Vagina (tissue), 2 donors: ENCODE results near the gene NLGN3. TPM values are rescaled to one million over a fixed set of nuclear protein-coding genes. Genes with fewer than 3 reads are reported as not detected.

ENCODE experiments used
- DNase-seq, 2 donors: peaks; one replicate each; pipeline ENCODE4 v3.0.0-alpha.2; 2017; ENCODE audit errors: extremely low spot score in 2 of 2
- H3K27ac ChIP-seq: fragments of 200-600 bp; sonication (generic); one replicate; pipeline ENCODE4 v1.5.1; 2019
- H3K27me3 ChIP-seq: fragments of 200-600 bp; sonication (generic); one replicate; pipeline ENCODE4 v1.5.1; 2019
- H3K36me3 ChIP-seq, 2 donors: fragments of 200-600 bp; sonication (generic); one replicate each; pipeline ENCODE4 v1.5.1; 2017 to 2019
- H3K4me1 ChIP-seq: fragments of 200-600 bp; sonication (generic); one replicate; pipeline ENCODE4 v1.5.1; 2019
- H3K4me3 ChIP-seq, 2 donors: fragments of 200-600 bp; sonication (generic); 1 replicate in 1 of 2; 2 replicates in 1 of 2; pipeline ENCODE4 v1.5.1; 2016 to 2019
- H3K9me3 ChIP-seq: fragments of 200-600 bp; sonication (generic); one replicate; pipeline ENCODE4 v1.5.1; 2019
- POLR2A ChIP-seq, 2 donors: fragments of 450-650 bp; IDR thresholded peaks; one replicate each; pipeline ENCODE4 v1.6.1; 2017; ENCODE audit warnings: antibody characterized with exemption in 2 of 2, mild to moderate bottlenecking in 2 of 2, moderate library complexity in 2 of 2
- POLR2AphosphoS5 ChIP-seq, 2 donors: sonication (generic); formaldehyde crosslinking; IDR thresholded peaks; one replicate each; pipeline ENCODE4 v1.9.0; 2017; ENCODE audit warnings: antibody characterized with exemption in 2 of 2, mild to moderate bottlenecking in 2 of 2, low read depth in 1 of 2; ENCODE audit not compliant: insufficient read depth in 1 of 2
- intact Hi-C: fragments of 100-400 bp; cut with DNase I; formaldehyde crosslinking; loops from one replicate; pipeline ENCODE4 v1.15.1; 2023
- total RNA-seq: library from RNA; depleted of rRNA; stranded (reverse); fragments of >200 nt; gene quantifications from one replicate; pipeline ENCODE4 v1.2.3, GENCODE V29; 2016
- TF ChIP-seq, protein P1 (sequence below), 3 experiments: fragments of 450-650 bp in 2 of 3; fragments of 200-600 bp in 1 of 3; sonication (generic) in 1 of 3; IDR thresholded peaks; one replicate each; pipeline ENCODE4 v1.5.1; 2017 to 2019; ENCODE audit warnings: antibody characterized with exemption in 3 of 3, mild to moderate bottlenecking in 2 of 3, moderate library complexity in 2 of 3

The NLGN3 gene
- total RNA-seq, 1 donor from 2014 or later: 1.7 TPM

DNA sequence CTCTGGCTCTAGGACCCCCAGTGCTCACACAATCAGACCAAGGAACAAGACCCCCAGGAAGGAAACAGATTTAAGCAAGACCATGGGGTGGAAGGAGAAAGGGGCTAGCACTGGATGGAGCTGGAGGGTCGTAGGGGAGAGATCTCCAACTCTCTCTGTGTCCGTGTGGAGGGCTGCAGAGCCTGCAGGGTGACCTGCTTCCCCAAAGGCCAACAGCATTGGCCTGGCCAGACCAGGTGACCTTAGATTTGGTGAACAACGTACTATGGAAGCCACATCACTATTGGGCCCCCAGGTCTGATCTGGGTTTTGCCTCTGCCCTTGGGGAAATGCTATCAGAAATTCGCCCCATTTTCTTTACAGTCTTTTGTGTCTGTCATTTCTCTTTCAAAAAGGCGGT is 26.0 kb downstream of the NLGN3 start:
- H3K27me3 ChIP-seq: no peaks in the 10 kb centered on the region
- H3K27ac ChIP-seq: no peak overlapping the region
- intact Hi-C loops: loop anchor here (10.0 kb wide), 1 partner anchor 106 kb away; the partner anchor contains the start of gene SNX12
- no peaks in the 10 kb centered on the region for H3K36me3 ChIP-seq
- TF ChIP-seq POLR2AphosphoS5 (IDR thresholded peaks at IDR 0.05; ENCODE audit: insufficient read depth in 1 of 2, low read depth in 1 of 2) (no peak), POLR2A (IDR thresholded peaks at IDR 0.05) (no peak)
- TF ChIP-seq, protein P1, sequence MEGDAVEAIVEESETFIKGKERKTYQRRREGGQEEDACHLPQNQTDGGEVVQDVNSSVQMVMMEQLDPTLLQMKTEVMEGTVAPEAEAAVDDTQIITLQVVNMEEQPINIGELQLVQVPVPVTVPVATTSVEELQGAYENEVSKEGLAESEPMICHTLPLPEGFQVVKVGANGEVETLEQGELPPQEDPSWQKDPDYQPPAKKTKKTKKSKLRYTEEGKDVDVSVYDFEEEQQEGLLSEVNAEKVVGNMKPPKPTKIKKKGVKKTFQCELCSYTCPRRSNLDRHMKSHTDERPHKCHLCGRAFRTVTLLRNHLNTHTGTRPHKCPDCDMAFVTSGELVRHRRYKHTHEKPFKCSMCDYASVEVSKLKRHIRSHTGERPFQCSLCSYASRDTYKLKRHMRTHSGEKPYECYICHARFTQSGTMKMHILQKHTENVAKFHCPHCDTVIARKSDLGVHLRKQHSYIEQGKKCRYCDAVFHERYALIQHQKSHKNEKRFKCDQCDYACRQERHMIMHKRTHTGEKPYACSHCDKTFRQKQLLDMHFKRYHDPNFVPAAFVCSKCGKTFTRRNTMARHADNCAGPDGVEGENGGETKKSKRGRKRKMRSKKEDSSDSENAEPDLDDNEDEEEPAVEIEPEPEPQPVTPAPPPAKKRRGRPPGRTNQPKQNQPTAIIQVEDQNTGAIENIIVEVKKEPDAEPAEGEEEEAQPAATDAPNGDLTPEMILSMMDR (IDR thresholded peaks at IDR 0.05): no peak
- no peaks in the 10 kb centered on the region for H3K4me1 ChIP-seq
- H3K4me3 ChIP-seq: no peak overlapping the region
- no peaks in the 10 kb centered on the region for H3K9me3 ChIP-seq
- no peak for DNase-seq

DNA sequence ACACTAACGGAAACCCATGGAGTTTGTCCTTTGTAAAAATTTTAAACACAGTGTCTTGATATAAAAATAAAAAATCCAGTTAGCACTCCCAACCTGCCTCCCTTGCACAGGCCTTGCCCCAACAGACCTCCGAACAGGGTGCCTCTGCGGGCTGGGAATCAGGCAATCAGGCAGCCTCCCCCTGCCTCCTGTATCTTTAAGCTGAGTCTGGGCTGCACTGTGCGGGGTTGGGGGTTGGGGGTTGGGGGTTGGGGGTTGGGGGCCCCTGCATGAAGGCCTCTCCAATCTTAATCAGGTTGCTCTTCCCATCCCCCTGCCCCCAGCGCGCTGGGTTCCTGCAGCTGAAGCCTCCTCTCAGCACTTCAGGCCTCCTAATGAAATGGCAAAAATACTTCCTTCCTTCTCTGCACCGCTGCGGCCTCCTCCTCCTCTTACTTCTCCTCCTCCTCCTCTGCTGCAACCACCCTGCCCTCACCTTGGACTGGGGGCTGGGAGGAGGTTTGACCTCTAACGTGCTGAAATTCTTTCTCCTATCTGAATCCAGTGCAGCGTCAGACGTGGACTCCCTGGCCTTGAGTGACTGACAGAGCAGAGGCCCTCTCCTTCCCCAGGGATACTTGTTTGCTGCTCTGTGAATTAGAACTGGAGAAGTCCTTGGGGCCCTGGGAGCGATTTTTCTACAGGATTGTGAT is 26.6 kb downstream of the NLGN3 start:
- DNase-seq: no peak
- Histone ChIP-seq H3K4me3 (no peak overlapping the region), H3K36me3 (no peaks in the 10 kb centered on the region), H3K9me3 (no peaks in the 10 kb centered on the region), H3K4me1 (no peaks in the 10 kb centered on the region), H3K27me3 (no peaks in the 10 kb centered on the region), H3K27ac (no peak overlapping the region)
- intact Hi-C loops: loop anchor here (10.0 kb wide), 1 partner anchor 106 kb away; the partner anchor contains the start of gene SNX12
- TF ChIP-seq, protein P1 (IDR thresholded peaks at IDR 0.05): no peak
- no peak for TF ChIP-seq POLR2A (IDR thresholded peaks at IDR 0.05)
- TF ChIP-seq POLR2AphosphoS5 (IDR thresholded peaks at IDR 0.05; ENCODE audit: insufficient read depth in 1 of 2, low read depth in 1 of 2): no peak

DNA sequence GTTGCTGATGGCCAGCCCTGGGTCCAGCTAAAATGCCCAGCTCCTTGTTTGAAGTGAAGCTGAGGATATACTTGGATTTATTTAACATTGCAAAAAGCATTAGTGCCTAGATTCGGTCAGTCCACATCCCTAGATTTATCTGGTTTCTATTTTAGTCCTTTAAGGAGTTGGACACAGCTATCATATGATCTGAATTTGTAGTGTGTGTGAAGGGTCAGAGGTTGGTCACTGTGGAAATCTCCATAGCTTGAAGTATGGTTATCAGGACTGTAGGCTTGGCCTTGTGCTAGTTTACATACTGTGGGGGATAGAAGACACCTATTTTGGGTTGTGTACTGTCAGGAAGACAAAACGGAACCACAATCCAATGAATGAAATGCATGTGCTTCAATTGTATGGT is 28.8 kb downstream of the NLGN3 start:
- H3K4me1 ChIP-seq: no peaks in the 10 kb centered on the region
- no peak for DNase-seq
- intact Hi-C loops: loop anchor here (10.0 kb wide), 1 partner anchor 109 kb away; the partner anchor contains the start of gene SNX12
- no peaks in the 10 kb centered on the region for H3K27me3 ChIP-seq
- H3K27ac ChIP-seq: no peak overlapping the region
- no peak for TF ChIP-seq POLR2AphosphoS5 (IDR thresholded peaks at IDR 0.05; ENCODE audit: insufficient read depth in 1 of 2, low read depth in 1 of 2)
- TF ChIP-seq, protein P1 (IDR thresholded peaks at IDR 0.05): no peak
- TF ChIP-seq POLR2A (IDR thresholded peaks at IDR 0.05): no peak
- H3K4me3 ChIP-seq: no peak overlapping the region
- no peaks in the 10 kb centered on the region for H3K9me3 ChIP-seq
- H3K36me3 ChIP-seq: no peaks in the 10 kb centered on the region

DNA sequence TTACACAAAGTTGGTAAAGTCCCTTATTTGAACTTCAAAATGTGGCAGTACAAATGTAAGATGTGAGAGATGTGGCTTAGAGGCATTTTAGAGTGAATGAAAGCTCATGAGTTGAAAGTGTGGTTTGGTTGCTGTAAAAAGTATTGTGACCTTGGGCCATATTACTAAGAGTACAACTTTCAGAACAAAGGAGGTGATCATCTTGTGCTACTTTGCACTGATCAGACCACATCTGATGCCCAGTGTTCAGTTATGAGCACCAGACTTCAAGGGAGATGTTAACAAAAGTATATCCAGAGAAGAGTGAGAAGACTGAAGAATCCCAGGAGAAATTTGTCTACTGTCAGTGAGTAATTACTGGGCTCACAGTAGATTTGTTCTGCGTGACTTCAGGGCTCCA is 30.2 kb downstream of the NLGN3 start:
- no peaks in the 10 kb centered on the region for H3K27me3 ChIP-seq
- no peaks in the 10 kb centered on the region for H3K9me3 ChIP-seq
- H3K4me3 ChIP-seq: no peak overlapping the region
- H3K4me1 ChIP-seq: no peaks in the 10 kb centered on the region
- DNase-seq: no peak
- no peaks in the 10 kb centered on the region for H3K36me3 ChIP-seq
- no peak overlapping the region for H3K27ac ChIP-seq
- no peak for TF ChIP-seq POLR2A (IDR thresholded peaks at IDR 0.05)
- no peak for TF ChIP-seq POLR2AphosphoS5 (IDR thresholded peaks at IDR 0.05; ENCODE audit: insufficient read depth in 1 of 2, low read depth in 1 of 2)
- TF ChIP-seq, protein P1 (IDR thresholded peaks at IDR 0.05): no peak
- intact Hi-C loops: loop anchor here (10.0 kb wide), 1 partner anchor 110 kb away; the partner anchor contains the start of gene SNX12

DNA sequence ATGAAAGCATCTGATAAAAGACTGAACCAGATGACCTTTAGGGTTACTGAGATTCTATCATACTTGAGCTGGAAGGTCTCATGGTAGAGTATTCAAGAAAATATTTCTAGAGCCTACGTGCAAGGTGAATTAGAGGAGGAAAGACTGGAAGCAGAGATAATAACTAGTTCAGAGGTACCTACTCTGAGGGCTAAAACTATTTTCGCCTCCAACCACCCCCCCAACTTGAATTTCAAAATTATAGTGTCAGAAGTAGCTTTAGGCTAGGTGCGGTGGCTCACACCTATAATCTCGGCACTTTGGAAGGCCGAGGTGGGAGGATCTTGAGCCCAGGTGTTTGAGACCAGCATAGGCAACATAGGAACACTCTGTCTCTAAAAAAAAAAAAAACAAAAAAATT is 30.9 kb downstream of the NLGN3 start:
- Histone ChIP-seq H3K9me3 (no peaks in the 10 kb centered on the region), H3K4me1 (no peaks in the 10 kb centered on the region), H3K4me3 (no peak overlapping the region), H3K27ac (no peak overlapping the region), H3K27me3 (no peaks in the 10 kb centered on the region), H3K36me3 (no peaks in the 10 kb centered on the region)
- TF ChIP-seq POLR2AphosphoS5 (IDR thresholded peaks at IDR 0.05; ENCODE audit: insufficient read depth in 1 of 2, low read depth in 1 of 2): no peak
- TF ChIP-seq POLR2A (IDR thresholded peaks at IDR 0.05): no peak
- TF ChIP-seq, protein P1 (IDR thresholded peaks at IDR 0.05): no peak
- intact Hi-C loops: loop anchor here (10.0 kb wide), 1 partner anchor 111 kb away; the partner anchor contains the start of gene SNX12
- DNase-seq: no peak
